CD4-positive, CD25-positive, alpha-beta regulatory T cell (primary cell): ENCODE data around the gene PYGM. TPM values are rescaled to one million over a fixed set of nuclear protein-coding genes. Genes with fewer than 3 reads are reported as not detected.

Source experiments
- ATAC-seq, 2 donors: fragments of 150-1000 bp; cut with Tn5 transposase; one replicate each; pipeline ENCODE4 v1.10.0; 2021; ENCODE audit warnings: low read depth in 2 of 2, moderate number of reproducible peaks in 2 of 2, moderate library complexity in 1 of 2
- DNase-seq, 3 donors: peaks; one replicate each; pipeline versions ENCODE4 v3.0.0 to v3.0.0-alpha.2; 2012 to 2022; ENCODE audit warnings: mixed read lengths in 1 of 3
- H3K27ac ChIP-seq: one replicate; pipeline ENCODE4 v1.7.0; 2013; ENCODE audit warnings: mild to moderate bottlenecking, low read length; ENCODE audit not compliant: insufficient read depth, poor library complexity, severe bottlenecking
- H3K27me3 ChIP-seq: one replicate; pipeline ENCODE4 v1.7.0; 2013; ENCODE audit warnings: low read length; ENCODE audit not compliant: control insufficient read depth, insufficient read depth
- H3K36me3 ChIP-seq: one replicate; pipeline ENCODE4 v1.7.0; 2013; ENCODE audit warnings: mild to moderate bottlenecking, low read length, moderate library complexity; ENCODE audit not compliant: control insufficient read depth, insufficient read depth
- H3K4me1 ChIP-seq: 2 replicates; pipeline ENCODE4 v1.7.0; 2013; ENCODE audit warnings: mild to moderate bottlenecking, low read length; ENCODE audit not compliant: insufficient read depth, control insufficient read depth, poor library complexity, severe bottlenecking
- H3K4me3 ChIP-seq: one replicate; pipeline ENCODE4 v1.7.0; 2013; ENCODE audit warnings: low read depth, mild to moderate bottlenecking, low read length, moderate library complexity
- H3K9me3 ChIP-seq, 2 experiments: 1 replicate in 1 of 2; 2 replicates in 1 of 2; pipeline ENCODE4 v1.7.0; 2013; ENCODE audit warnings: low read length in 2 of 2, mild to moderate bottlenecking in 1 of 2, moderate library complexity in 1 of 2; ENCODE audit not compliant: control insufficient read depth in 2 of 2
- H3K27ac Mint-ChIP-seq, 3 donors: one replicate each; pipeline ENCODE4 v1.8.0; 2020 to 2022; ENCODE audit warnings: mild to moderate bottlenecking in 3 of 3, mixed read lengths in 3 of 3, moderate library complexity in 2 of 3
- H3K27me3 Mint-ChIP-seq: one replicate; pipeline ENCODE4 v1.8.0; 2022; ENCODE audit warnings: mild to moderate bottlenecking, mixed read lengths
- H3K36me3 Mint-ChIP-seq: one replicate; pipeline ENCODE4 v1.8.0; 2020; ENCODE audit warnings: mixed read lengths
- H3K4me1 Mint-ChIP-seq, 4 donors: one replicate each; pipeline ENCODE4 v1.8.0; 2020 to 2022; ENCODE audit warnings: mixed read lengths in 4 of 4, mild to moderate bottlenecking in 1 of 4
- H3K4me3 Mint-ChIP-seq, 4 donors: one replicate each; pipeline ENCODE4 v1.8.0; 2020 to 2022; ENCODE audit warnings: mild to moderate bottlenecking in 4 of 4, mixed read lengths in 4 of 4, moderate library complexity in 3 of 4
- H3K9me3 Mint-ChIP-seq, 7 donors: one replicate each; pipeline ENCODE4 v1.8.0; 2020 to 2022; ENCODE audit warnings: mixed read lengths in 7 of 7, mild to moderate bottlenecking in 3 of 7, moderate library complexity in 2 of 7
- polyA plus RNA-seq, 4 donors: library from polyadenylated mRNA; unstranded; fragments of 300-500 nt; fragmentation: Illumina TruSeq; gene quantifications; one replicate each; pipeline ENCODE4 v1.2.3, GENCODE V29; 2021
- total RNA-seq: library from RNA; stranded (reverse); gene quantifications from one replicate; pipeline ENCODE4 v1.2.3, GENCODE V29; 2022

The PYGM gene
- total and polyA plus RNA-seq, 5 donors from 2014 or later = 0.17 to 10.9 (median 0.43) TPM; not detected in 2

GRCh38 chr11:64764753-64765152 is 5.0 kb upstream of the PYGM start:
- peak overlapping the region; percentile 68 for H3K4me3 ChIP-seq

GRCh38 chr11:64764040-64764611 is 4.4 kb upstream of the PYGM start:
- Mint-ChIP-seq H3K9me3 (peaks cover 0 to 2% (median 0%) of the 10 kb centered on the region in 7 donors), H3K36me3 (peaks cover 50% of the 10 kb centered on the region), H3K4me3 (peak overlapping the region; percentile 86 to 94 (median 86)), H3K27me3 (peaks cover 15% of the 10 kb centered on the region), H3K27ac (peak overlapping the region; percentile 90 to 99 (median 96)), H3K4me1 (peaks cover 31 to 95% (median 57%) of the 10 kb centered on the region in 4 donors)
- ATAC-seq = peak; percentile 36 to 43
- peaks cover 97% of the 10 kb centered on the region for H3K4me1 ChIP-seq
- H3K9me3 ChIP-seq = no peaks in the 10 kb centered on the region
- peak overlapping the region; percentile 72 for H3K27ac ChIP-seq
- H3K36me3 ChIP-seq = peaks cover 57% of the 10 kb centered on the region
- no peaks in the 10 kb centered on the region for H3K27me3 ChIP-seq
- peak; percentile 46 to 88 (median 77) for DNase-seq
- H3K4me3 ChIP-seq = peak overlapping the region; percentile 68

More at GRCh38 chr11:64764753-64765152, 5.0 kb upstream of the PYGM start:
- peaks cover 56% of the 10 kb centered on the region for H3K36me3 Mint-ChIP-seq
- H3K4me1 Mint-ChIP-seq = peaks cover 31 to 95% (median 62%) of the 10 kb centered on the region in 4 donors
- H3K9me3 Mint-ChIP-seq = peaks cover 0 to 2% (median 0%) of the 10 kb centered on the region in 7 donors
- peak overlapping the region; percentile 86 to 94 (median 86) for H3K4me3 Mint-ChIP-seq
- peaks cover 15% of the 10 kb centered on the region for H3K27me3 Mint-ChIP-seq
- H3K27ac ChIP-seq = peak overlapping the region; percentile 72
- no peaks in the 10 kb centered on the region for H3K9me3 ChIP-seq
- H3K27me3 ChIP-seq = no peaks in the 10 kb centered on the region
- no peak for DNase-seq
- peak overlapping the region; percentile 90 to 99 (median 96) for H3K27ac Mint-ChIP-seq
- no peak for ATAC-seq
- peaks cover 63% of the 10 kb centered on the region for H3K36me3 ChIP-seq
- peaks cover 96% of the 10 kb centered on the region for H3K4me1 ChIP-seq

- Mint-ChIP-seq H3K27ac (peak overlapping the region; percentile 90 to 99 (median 96)), H3K4me1 (peaks cover 31 to 95% (median 53%) of the 10 kb centered on the region in 4 donors), H3K36me3 (peaks cover 44% of the 10 kb centered on the region), H3K4me3 (peak overlapping the region; percentile 86 to 94 (median 86)), H3K9me3 (peaks cover 0 to 2% (median 0%) of the 10 kb centered on the region in 7 donors), H3K27me3 (peaks cover 15% of the 10 kb centered on the region)
- peaks cover 51% of the 10 kb centered on the region for H3K36me3 ChIP-seq
- ATAC-seq (no peak), DNase-seq (peak in 1 of 3 donors; percentile 25)
- peak overlapping the region; percentile 72 for H3K27ac ChIP-seq
- H3K9me3 ChIP-seq = no peaks in the 10 kb centered on the region
- H3K27me3 ChIP-seq = no peaks in the 10 kb centered on the region
- H3K4me1 ChIP-seq = peaks cover 96% of the 10 kb centered on the region
- H3K4me3 ChIP-seq = peak overlapping the region; percentile 68
These were observed 3.8 kb upstream of the PYGM start for GRCh38 chr11:64763526-64764039.

- H3K4me3 ChIP-seq = peak overlapping the region; percentile 32
These were observed 3.1 kb upstream of the PYGM start for GRCh38 chr11:64762674-64763525.

GRCh38 chr11:64762277-64762673 is 2.5 kb upstream of the PYGM start:
- peaks cover 0 to 2% (median 0%) of the 10 kb centered on the region in 7 donors for H3K9me3 Mint-ChIP-seq
- Histone ChIP-seq H3K4me1 (peaks cover 83% of the 10 kb centered on the region), H3K36me3 (peaks cover 38% of the 10 kb centered on the region), H3K9me3 (no peaks in the 10 kb centered on the region), H3K4me3 (peak overlapping the region; percentile 7), H3K27ac (peak overlapping the region; percentile 72), H3K27me3 (no peaks in the 10 kb centered on the region)
- DNase-seq (peak in 1 of 3 donors; percentile 27), ATAC-seq (no peak)
- peaks cover 34% of the 10 kb centered on the region for H3K36me3 Mint-ChIP-seq
- H3K27me3 Mint-ChIP-seq = peaks cover 11% of the 10 kb centered on the region
- peaks cover 26 to 88% (median 44%) of the 10 kb centered on the region in 4 donors for H3K4me1 Mint-ChIP-seq
- H3K4me3 Mint-ChIP-seq = peak overlapping the region; percentile 86 to 87 (median 86)
- peak overlapping the region; percentile 90 to 97 (median 96) for H3K27ac Mint-ChIP-seq

More at GRCh38 chr11:64762674-64763525, 3.1 kb upstream of the PYGM start:
- DNase-seq (peak in 2 of 3 donors; percentile 39 to 66), ATAC-seq (peak; percentile 4 to 6)
- Mint-ChIP-seq H3K4me1 (peaks cover 30 to 91% (median 49%) of the 10 kb centered on the region in 4 donors), H3K4me3 (peak overlapping the region; percentile 86 to 87 (median 86)), H3K27me3 (peaks cover 15% of the 10 kb centered on the region), H3K9me3 (peaks cover 0 to 2% (median 0%) of the 10 kb centered on the region in 7 donors), H3K36me3 (peaks cover 37% of the 10 kb centered on the region), H3K27ac (peak overlapping the region; percentile 90 to 97 (median 96))
- Histone ChIP-seq H3K27ac (peak overlapping the region; percentile 72), H3K27me3 (no peaks in the 10 kb centered on the region), H3K9me3 (no peaks in the 10 kb centered on the region), H3K4me1 (peaks cover 89% of the 10 kb centered on the region), H3K36me3 (peaks cover 45% of the 10 kb centered on the region)

- peaks cover 35% of the 10 kb centered on the region for H3K36me3 Mint-ChIP-seq
- H3K4me3 ChIP-seq = no peak overlapping the region
These were observed 1.1 kb upstream of the PYGM start for GRCh38 chr11:64760759-64761420.

More at GRCh38 chr11:64760759-64761420, 1.1 kb upstream of the PYGM start:
- DNase-seq (peak in 2 of 3 donors; percentile 34 to 80), ATAC-seq (peak in 1 of 2 donors; percentile 9)
- Mint-ChIP-seq H3K9me3 (peaks cover 0 to 2% (median 0%) of the 10 kb centered on the region in 7 donors), H3K27me3 (peaks cover 9% of the 10 kb centered on the region), H3K4me3 (peak overlapping the region; percentile 35 to 86 (median 75)), H3K27ac (peak overlapping the region; percentile 90 to 93 (median 91)), H3K4me1 (peaks cover 26 to 79% (median 44%) of the 10 kb centered on the region in 4 donors)
- peaks cover 29% of the 10 kb centered on the region for H3K36me3 ChIP-seq
- peak overlapping the region; percentile 52 for H3K27ac ChIP-seq
- no peaks in the 10 kb centered on the region for H3K9me3 ChIP-seq
- no peaks in the 10 kb centered on the region for H3K27me3 ChIP-seq
- peaks cover 73% of the 10 kb centered on the region for H3K4me1 ChIP-seq
